ENCODE results near the gene IL17A.

IL17A gene

GRCh38 chr6:52233975-52234823 is 48.0 kb downstream of the IL17A start:
- no peaks in the 10 kb centered on the region for H3K27me3 ChIP-seq (replicated peaks; ENCODE audit: insufficient read depth, low read length)
- peak; percentile 60 for DNase-seq
- no peak overlapping the region for H3K4me3 ChIP-seq (ENCODE audit: low read length)
- H3K27ac ChIP-seq (ENCODE audit: low read length), result no peak overlapping the region
- no peaks in the 10 kb centered on the region for H4K20me1 ChIP-seq (ENCODE audit: insufficient read depth, low read length)
- no peaks in the 10 kb centered on the region for H3F3A ChIP-seq (ENCODE audit: insufficient read depth, low read length)
- TF ChIP-seq EZH2phosphoT487 (IDR thresholded peaks at IDR 0.05; ENCODE audit: low read length) (no peak), EZH2 (optimal IDR thresholded peaks at IDR 0.05; ENCODE audit: low read depth, low read length) (no peak), CTCF (IDR thresholded peaks at IDR 0.05; ENCODE audit: low read length) (peak; percentile 77)
- H3K9me2 ChIP-seq (replicated peaks; ENCODE audit: insufficient read depth, low read length), result no peaks in the 10 kb centered on the region
- no peaks in the 10 kb centered on the region for H3K4me1 ChIP-seq (ENCODE audit: low read length)
- H3K4me2 ChIP-seq (ENCODE audit: low read depth, low read length), result no peak overlapping the region
- no peaks in the 10 kb centered on the region for H3K36me3 ChIP-seq (replicated peaks; ENCODE audit: insufficient read depth, low read length)
- no peak overlapping the region for H3K9ac ChIP-seq (ENCODE audit: low read length)
- H2AFZ ChIP-seq (ENCODE audit: low read length), result no peak overlapping the region
- H3K79me2 ChIP-seq (ENCODE audit: low read length), result no peaks in the 10 kb centered on the region
- no peaks in the 10 kb centered on the region for H3K9me3 ChIP-seq (replicated peaks; ENCODE audit: insufficient read depth, low read length)

Measured in MM.1S (cell line).